ENCODE measurements around the gene CROCC. TPM values are rescaled to one million over a fixed set of nuclear protein-coding genes. Genes with fewer than 3 reads are reported as not detected.

The CROCC gene
- total and polyA plus RNA-seq, 4 donors: 2.9 to 8.3 (median 5.1) TPM

DNA sequence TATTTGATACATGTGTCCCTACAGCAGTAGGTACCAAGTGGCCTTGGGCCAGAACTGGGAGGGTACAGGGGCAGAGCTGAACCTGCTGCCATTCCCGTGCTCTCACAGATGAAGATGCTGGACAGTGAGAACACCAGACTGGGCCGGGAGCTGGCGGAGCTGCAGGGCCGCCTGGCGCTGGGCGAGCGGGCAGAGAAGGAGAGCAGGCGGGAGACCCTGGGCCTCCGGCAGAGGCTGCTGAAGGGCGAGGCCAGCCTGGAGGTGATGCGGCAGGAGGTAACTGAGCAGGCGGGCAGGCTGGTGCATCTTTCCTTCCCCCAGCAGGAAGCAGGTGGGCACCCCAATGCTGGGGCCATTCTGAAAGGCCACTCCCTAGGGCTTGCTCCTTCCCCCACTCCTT lies 36.7 kb downstream of the CROCC start:
- no peaks in the 10 kb centered on the region for H3K27me3 ChIP-seq (ENCODE audit: control insufficient read depth in 4 of 4, insufficient read depth in 4 of 4, low read length in 3 of 4)
- TF ChIP-seq, protein P1, sequence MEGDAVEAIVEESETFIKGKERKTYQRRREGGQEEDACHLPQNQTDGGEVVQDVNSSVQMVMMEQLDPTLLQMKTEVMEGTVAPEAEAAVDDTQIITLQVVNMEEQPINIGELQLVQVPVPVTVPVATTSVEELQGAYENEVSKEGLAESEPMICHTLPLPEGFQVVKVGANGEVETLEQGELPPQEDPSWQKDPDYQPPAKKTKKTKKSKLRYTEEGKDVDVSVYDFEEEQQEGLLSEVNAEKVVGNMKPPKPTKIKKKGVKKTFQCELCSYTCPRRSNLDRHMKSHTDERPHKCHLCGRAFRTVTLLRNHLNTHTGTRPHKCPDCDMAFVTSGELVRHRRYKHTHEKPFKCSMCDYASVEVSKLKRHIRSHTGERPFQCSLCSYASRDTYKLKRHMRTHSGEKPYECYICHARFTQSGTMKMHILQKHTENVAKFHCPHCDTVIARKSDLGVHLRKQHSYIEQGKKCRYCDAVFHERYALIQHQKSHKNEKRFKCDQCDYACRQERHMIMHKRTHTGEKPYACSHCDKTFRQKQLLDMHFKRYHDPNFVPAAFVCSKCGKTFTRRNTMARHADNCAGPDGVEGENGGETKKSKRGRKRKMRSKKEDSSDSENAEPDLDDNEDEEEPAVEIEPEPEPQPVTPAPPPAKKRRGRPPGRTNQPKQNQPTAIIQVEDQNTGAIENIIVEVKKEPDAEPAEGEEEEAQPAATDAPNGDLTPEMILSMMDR (IDR thresholded peaks at IDR 0.05; ENCODE audit: low read depth, low read length, missing input control): no peak
- TF ChIP-seq, protein P2, sequence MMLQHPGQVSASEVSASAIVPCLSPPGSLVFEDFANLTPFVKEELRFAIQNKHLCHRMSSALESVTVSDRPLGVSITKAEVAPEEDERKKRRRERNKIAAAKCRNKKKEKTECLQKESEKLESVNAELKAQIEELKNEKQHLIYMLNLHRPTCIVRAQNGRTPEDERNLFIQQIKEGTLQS (IDR thresholded peaks at IDR 0.05): no peak
- TF ChIP-seq NR2F2 (IDR thresholded peaks at IDR 0.05) (no peak), TAF1 (conservative IDR thresholded peaks at IDR 0.05) (no peak), JUND (IDR thresholded peaks at IDR 0.05) (no peak), HNF4G (IDR thresholded peaks at IDR 0.05) (no peak), FOXA1 (IDR thresholded peaks at IDR 0.05) (no peak), RAD21 (IDR thresholded peaks at IDR 0.05) (no peak), GABPA (IDR thresholded peaks at IDR 0.05 in 1 of 2, conservative IDR thresholded peaks at IDR 0.05 in 1 of 2) (no peak)
- TF ChIP-seq, protein P3, sequence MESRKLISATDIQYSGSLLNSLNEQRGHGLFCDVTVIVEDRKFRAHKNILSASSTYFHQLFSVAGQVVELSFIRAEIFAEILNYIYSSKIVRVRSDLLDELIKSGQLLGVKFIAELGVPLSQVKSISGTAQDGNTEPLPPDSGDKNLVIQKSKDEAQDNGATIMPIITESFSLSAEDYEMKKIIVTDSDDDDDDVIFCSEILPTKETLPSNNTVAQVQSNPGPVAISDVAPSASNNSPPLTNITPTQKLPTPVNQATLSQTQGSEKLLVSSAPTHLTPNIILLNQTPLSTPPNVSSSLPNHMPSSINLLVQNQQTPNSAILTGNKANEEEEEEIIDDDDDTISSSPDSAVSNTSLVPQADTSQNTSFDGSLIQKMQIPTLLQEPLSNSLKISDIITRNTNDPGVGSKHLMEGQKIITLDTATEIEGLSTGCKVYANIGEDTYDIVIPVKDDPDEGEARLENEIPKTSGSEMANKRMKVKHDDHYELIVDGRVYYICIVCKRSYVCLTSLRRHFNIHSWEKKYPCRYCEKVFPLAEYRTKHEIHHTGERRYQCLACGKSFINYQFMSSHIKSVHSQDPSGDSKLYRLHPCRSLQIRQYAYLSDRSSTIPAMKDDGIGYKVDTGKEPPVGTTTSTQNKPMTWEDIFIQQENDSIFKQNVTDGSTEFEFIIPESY (IDR thresholded peaks at IDR 0.05): no peak
- TF ChIP-seq, protein P4, sequence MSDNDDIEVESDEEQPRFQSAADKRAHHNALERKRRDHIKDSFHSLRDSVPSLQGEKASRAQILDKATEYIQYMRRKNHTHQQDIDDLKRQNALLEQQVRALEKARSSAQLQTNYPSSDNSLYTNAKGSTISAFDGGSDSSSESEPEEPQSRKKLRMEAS (IDR thresholded peaks at IDR 0.05): no peak
- no peak overlapping the region for H3K9ac ChIP-seq (ENCODE audit: low read depth in 1 of 2, low read length in 2 of 2)
- peaks cover 0 to 17% (median 9%) of the 10 kb centered on the region in 4 donors for H3K4me1 ChIP-seq (ENCODE audit: control insufficient read depth in 4 of 4, insufficient read depth in 4 of 4, low read length in 3 of 4)
- no peak for DNase-seq (ENCODE audit: low spot score)
- WGBS: 97% methylated on average over 12 of the region's 12 CpGs
- no peaks in the 10 kb centered on the region for H3K9me3 ChIP-seq (ENCODE audit: control insufficient read depth in 4 of 4, low read length in 3 of 4)
- no peak overlapping the region for H3K27ac ChIP-seq (ENCODE audit: low read depth in 1 of 2, low read length in 2 of 2)
- peaks cover 0 to 1% (median 0%) of the 10 kb centered on the region in 4 donors for H3K36me3 ChIP-seq (ENCODE audit: control insufficient read depth in 4 of 4, insufficient read depth in 3 of 4, low read depth in 1 of 4, low read length in 3 of 4)
- no peak overlapping the region for H3K4me3 ChIP-seq (ENCODE audit: low read depth in 1 of 3, low read length in 3 of 3)

DNA sequence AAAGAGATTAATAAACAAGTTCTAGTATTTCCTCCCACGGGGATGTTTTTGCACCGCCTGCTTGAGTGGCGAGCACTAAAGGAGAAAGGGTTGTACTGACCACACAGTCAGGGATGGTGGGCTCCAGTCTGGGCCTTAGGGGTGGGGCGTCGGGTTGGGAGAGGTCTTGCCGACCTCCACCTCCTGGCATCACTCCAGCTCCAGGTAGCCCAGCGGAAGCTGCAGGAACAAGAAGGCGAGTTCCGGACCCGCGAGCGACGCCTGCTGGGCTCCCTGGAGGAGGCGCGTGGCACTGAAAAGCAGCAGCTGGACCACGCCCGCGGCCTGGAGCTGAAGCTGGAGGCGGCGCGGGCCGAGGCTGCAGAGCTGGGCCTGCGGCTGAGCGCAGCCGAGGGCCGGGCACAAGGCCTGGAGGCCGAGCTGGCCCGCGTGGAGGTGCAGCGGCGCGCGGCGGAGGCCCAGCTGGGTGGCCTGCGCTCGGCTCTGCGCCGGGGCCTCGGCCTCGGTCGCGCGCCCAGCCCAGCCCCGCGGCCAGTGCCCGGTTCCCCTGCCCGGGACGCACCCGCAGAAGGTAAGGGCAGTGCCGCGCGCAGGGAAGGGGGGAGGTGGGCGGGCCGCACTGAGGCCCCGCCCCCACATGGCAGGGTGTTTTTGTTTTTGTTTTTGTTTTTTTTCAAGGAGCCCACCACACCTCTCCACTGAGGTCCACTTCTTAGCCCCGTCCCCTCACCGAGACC lies 39.0 kb downstream of the CROCC start:
- Histone ChIP-seq H3K9ac (ENCODE audit: low read depth in 1 of 2, low read length in 2 of 2) (peak overlapping the region in 1 of 2 donors; percentile 53), H3K27ac (ENCODE audit: low read depth in 1 of 2, low read length in 2 of 2) (peak overlapping the region in 1 of 2 donors; percentile 36), H3K27me3 (ENCODE audit: control insufficient read depth in 4 of 4, insufficient read depth in 4 of 4, low read length in 3 of 4) (no peaks in the 10 kb centered on the region), H3K4me1 (ENCODE audit: control insufficient read depth in 4 of 4, insufficient read depth in 4 of 4, low read length in 3 of 4) (peaks cover 0 to 16% (median 9%) of the 10 kb centered on the region in 4 donors), H3K9me3 (ENCODE audit: control insufficient read depth in 4 of 4, low read length in 3 of 4) (no peaks in the 10 kb centered on the region), H3K4me3 (ENCODE audit: low read depth in 1 of 3, low read length in 3 of 3) (peak overlapping the region in 2 of 3 donors; percentile 27 to 65), H3K36me3 (ENCODE audit: control insufficient read depth in 4 of 4, insufficient read depth in 3 of 4, low read depth in 1 of 4, low read length in 3 of 4) (no peaks in the 10 kb centered on the region)
- peak; percentile 81 for DNase-seq (ENCODE audit: low spot score)
- 10% methylated on average over 57 of the region's 57 CpGs for WGBS
- TF ChIP-seq GABPA (IDR thresholded peaks at IDR 0.05 in 1 of 2, conservative IDR thresholded peaks at IDR 0.05 in 1 of 2) (peak in 1 of 2 donors; percentile 56), EGR1 (IDR thresholded peaks at IDR 0.05; ENCODE audit: low read depth in 2 of 2) (no peak), RAD21 (IDR thresholded peaks at IDR 0.05) (peak; percentile 43 to 71), HNF4A (conservative IDR thresholded peaks at IDR 0.05) (no peak), JUND (IDR thresholded peaks at IDR 0.05) (no peak)
- TF ChIP-seq, protein P4 (IDR thresholded peaks at IDR 0.05): no peak
- TF ChIP-seq, protein P1 (IDR thresholded peaks at IDR 0.05; ENCODE audit: low read depth, low read length, missing input control): peak; percentile 62
